ENCODE results near the gene PGK1. TPM values are rescaled to one million over a fixed set of nuclear protein-coding genes. Genes with fewer than 3 reads are reported as not detected.

Gene PGK1
- total RNA-seq, 1 experiment from 2014 or later = 607 TPM

GRCh38 chrX:78092296-78092695, 11.8 kb upstream of the PGK1 start:
- H3K4me1 Mint-ChIP-seq = peaks cover 13% of the 10 kb centered on the region
- ChIA-PET POLR2A (no interaction called here), CTCF (interaction anchor here (0.6 to 2.1 kb wide), 9 partner anchors 9 to 645 kb away, joined by 3 to 9 read pairs (median 4); partner anchors contain the start of genes ATP7A and COX7B)
- no peak overlapping the region; the same call in 1 of the 2 replicates for H3K4me3 Mint-ChIP-seq
- ATAC-seq (peak; percentile 99), DNase-seq (ENCODE audit: low spot score) (peak; percentile 29)
- no peaks in the 10 kb centered on the region; the same call in 1 of the 2 replicates for H3K27me3 Mint-ChIP-seq (ENCODE audit: low read depth)
- no peaks in the 10 kb centered on the region for H3K9me3 Mint-ChIP-seq
- H3K27ac Mint-ChIP-seq = no peak overlapping the region
- no peaks in the 10 kb centered on the region for H3K36me3 Mint-ChIP-seq
- TF ChIP-seq, protein P1, sequence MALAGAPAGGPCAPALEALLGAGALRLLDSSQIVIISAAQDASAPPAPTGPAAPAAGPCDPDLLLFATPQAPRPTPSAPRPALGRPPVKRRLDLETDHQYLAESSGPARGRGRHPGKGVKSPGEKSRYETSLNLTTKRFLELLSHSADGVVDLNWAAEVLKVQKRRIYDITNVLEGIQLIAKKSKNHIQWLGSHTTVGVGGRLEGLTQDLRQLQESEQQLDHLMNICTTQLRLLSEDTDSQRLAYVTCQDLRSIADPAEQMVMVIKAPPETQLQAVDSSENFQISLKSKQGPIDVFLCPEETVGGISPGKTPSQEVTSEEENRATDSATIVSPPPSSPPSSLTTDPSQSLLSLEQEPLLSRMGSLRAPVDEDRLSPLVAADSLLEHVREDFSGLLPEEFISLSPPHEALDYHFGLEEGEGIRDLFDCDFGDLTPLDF (CRISPR knock-in tag; IDR thresholded peaks at IDR 0.05) = no peak
- TF ChIP-seq NR2C2 (CRISPR knock-in tag; IDR thresholded peaks at IDR 0.05) = no peak
- no peak for TF ChIP-seq ZNF396 (CRISPR knock-in tag; IDR thresholded peaks at IDR 0.05; ENCODE audit: borderline replicate concordance)
- no peak for TF ChIP-seq TEAD1 (CRISPR knock-in tag; IDR thresholded peaks at IDR 0.05)
- TF ChIP-seq STAT6 (CRISPR knock-in tag; conservative IDR thresholded peaks at IDR 0.05; ENCODE audit: low read depth) = no peak
- TF ChIP-seq, protein P2, sequence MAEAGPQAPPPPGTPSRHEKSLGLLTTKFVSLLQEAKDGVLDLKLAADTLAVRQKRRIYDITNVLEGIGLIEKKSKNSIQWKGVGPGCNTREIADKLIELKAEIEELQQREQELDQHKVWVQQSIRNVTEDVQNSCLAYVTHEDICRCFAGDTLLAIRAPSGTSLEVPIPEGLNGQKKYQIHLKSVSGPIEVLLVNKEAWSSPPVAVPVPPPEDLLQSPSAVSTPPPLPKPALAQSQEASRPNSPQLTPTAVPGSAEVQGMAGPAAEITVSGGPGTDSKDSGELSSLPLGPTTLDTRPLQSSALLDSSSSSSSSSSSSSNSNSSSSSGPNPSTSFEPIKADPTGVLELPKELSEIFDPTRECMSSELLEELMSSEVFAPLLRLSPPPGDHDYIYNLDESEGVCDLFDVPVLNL (CRISPR knock-in tag; IDR thresholded peaks at IDR 0.05; ENCODE audit: borderline replicate concordance, low read depth) = no peak
- TF ChIP-seq, protein P3, sequence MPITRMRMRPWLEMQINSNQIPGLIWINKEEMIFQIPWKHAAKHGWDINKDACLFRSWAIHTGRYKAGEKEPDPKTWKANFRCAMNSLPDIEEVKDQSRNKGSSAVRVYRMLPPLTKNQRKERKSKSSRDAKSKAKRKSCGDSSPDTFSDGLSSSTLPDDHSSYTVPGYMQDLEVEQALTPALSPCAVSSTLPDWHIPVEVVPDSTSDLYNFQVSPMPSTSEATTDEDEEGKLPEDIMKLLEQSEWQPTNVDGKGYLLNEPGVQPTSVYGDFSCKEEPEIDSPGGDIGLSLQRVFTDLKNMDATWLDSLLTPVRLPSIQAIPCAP (CRISPR knock-in tag; IDR thresholded peaks at IDR 0.05) = no peak
- TF ChIP-seq JAZF1 (CRISPR knock-in tag; IDR thresholded peaks at IDR 0.05) = no peak
- no peak for TF ChIP-seq ZNF121 (CRISPR knock-in tag; IDR thresholded peaks at IDR 0.05)
- TF ChIP-seq ZBTB21 (CRISPR knock-in tag; IDR thresholded peaks at IDR 0.05; ENCODE audit: borderline replicate concordance) = no peak
- no peak for TF ChIP-seq AFF4 (CRISPR knock-in tag; IDR thresholded peaks at IDR 0.05; ENCODE audit: borderline replicate concordance)
- no peak for TF ChIP-seq CBFB (CRISPR knock-in tag; IDR thresholded peaks at IDR 0.05; ENCODE audit: low read depth)
- TF ChIP-seq USF1 (CRISPR knock-in tag; IDR thresholded peaks at IDR 0.05) = no peak
- TF ChIP-seq CTCF (IDR thresholded peaks at IDR 0.05) = no peak
- TF ChIP-seq, protein P4, sequence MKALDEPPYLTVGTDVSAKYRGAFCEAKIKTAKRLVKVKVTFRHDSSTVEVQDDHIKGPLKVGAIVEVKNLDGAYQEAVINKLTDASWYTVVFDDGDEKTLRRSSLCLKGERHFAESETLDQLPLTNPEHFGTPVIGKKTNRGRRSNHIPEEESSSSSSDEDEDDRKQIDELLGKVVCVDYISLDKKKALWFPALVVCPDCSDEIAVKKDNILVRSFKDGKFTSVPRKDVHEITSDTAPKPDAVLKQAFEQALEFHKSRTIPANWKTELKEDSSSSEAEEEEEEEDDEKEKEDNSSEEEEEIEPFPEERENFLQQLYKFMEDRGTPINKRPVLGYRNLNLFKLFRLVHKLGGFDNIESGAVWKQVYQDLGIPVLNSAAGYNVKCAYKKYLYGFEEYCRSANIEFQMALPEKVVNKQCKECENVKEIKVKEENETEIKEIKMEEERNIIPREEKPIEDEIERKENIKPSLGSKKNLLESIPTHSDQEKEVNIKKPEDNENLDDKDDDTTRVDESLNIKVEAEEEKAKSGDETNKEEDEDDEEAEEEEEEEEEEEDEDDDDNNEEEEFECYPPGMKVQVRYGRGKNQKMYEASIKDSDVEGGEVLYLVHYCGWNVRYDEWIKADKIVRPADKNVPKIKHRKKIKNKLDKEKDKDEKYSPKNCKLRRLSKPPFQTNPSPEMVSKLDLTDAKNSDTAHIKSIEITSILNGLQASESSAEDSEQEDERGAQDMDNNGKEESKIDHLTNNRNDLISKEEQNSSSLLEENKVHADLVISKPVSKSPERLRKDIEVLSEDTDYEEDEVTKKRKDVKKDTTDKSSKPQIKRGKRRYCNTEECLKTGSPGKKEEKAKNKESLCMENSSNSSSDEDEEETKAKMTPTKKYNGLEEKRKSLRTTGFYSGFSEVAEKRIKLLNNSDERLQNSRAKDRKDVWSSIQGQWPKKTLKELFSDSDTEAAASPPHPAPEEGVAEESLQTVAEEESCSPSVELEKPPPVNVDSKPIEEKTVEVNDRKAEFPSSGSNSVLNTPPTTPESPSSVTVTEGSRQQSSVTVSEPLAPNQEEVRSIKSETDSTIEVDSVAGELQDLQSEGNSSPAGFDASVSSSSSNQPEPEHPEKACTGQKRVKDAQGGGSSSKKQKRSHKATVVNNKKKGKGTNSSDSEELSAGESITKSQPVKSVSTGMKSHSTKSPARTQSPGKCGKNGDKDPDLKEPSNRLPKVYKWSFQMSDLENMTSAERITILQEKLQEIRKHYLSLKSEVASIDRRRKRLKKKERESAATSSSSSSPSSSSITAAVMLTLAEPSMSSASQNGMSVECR (CRISPR knock-in tag; IDR thresholded peaks at IDR 0.05; ENCODE audit: borderline replicate concordance) = no peak
- TF ChIP-seq, protein P5, sequence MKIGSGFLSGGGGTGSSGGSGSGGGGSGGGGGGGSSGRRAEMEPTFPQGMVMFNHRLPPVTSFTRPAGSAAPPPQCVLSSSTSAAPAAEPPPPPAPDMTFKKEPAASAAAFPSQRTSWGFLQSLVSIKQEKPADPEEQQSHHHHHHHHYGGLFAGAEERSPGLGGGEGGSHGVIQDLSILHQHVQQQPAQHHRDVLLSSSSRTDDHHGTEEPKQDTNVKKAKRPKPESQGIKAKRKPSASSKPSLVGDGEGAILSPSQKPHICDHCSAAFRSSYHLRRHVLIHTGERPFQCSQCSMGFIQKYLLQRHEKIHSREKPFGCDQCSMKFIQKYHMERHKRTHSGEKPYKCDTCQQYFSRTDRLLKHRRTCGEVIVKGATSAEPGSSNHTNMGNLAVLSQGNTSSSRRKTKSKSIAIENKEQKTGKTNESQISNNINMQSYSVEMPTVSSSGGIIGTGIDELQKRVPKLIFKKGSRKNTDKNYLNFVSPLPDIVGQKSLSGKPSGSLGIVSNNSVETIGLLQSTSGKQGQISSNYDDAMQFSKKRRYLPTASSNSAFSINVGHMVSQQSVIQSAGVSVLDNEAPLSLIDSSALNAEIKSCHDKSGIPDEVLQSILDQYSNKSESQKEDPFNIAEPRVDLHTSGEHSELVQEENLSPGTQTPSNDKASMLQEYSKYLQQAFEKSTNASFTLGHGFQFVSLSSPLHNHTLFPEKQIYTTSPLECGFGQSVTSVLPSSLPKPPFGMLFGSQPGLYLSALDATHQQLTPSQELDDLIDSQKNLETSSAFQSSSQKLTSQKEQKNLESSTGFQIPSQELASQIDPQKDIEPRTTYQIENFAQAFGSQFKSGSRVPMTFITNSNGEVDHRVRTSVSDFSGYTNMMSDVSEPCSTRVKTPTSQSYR (CRISPR knock-in tag; IDR thresholded peaks at IDR 0.05) = no peak

Data from WTC11 (cell line).